HS-5 (cell line): Measurements from ENCODE around the gene LLPH.
"Not testable (repeated sequence)": the region's sequence is repeated elsewhere in the genome, so short reads cannot be mapped to it uniquely, and the experiment has no call there.

Source experiments
- DNase-seq: peaks from one replicate; pipeline ENCODE4 v3.0.0-alpha.2; 2012; ENCODE audit warnings: low read depth

The LLPH gene

GRCh38 chr12:66130267-66131066, at the start of gene LLPH:
LLPH (minus strand) TSS chr12:66130750; CDS start chr12:66129106, 1,644 bp downstream.
- DNase-seq: no peak

- DNase-seq: no peak
Observed at GRCh38 chr12:66176105-66176900, 45.8 kb upstream of the LLPH start.

GRCh38 chr12:66174391-66175325, 44.1 kb upstream of the LLPH start:
- DNase-seq: not testable (repeated sequence)

GRCh38 chr12:66170606-66171005, 40.1 kb upstream of the LLPH start:
- DNase-seq: no peak

- peak; percentile 86 for DNase-seq
Observed at GRCh38 chr12:66169221-66170170, 38.9 kb upstream of the LLPH start, which contains the start of gene TMBIM4. TMBIM4 (minus strand) TSS chr12:66169996; CDS start chr12:66169951, 45 bp downstream.

GRCh38 chr12:66168410-66168809, 37.9 kb upstream of the LLPH start:
- DNase-seq: no peak

- DNase-seq: no peak
Observed at GRCh38 chr12:66166561-66166960, 36.0 kb upstream of the LLPH start.

- no peak for DNase-seq
Observed at GRCh38 chr12:66165141-66165540, 34.6 kb upstream of the LLPH start.

GRCh38 chr12:66164349-66164821, 33.8 kb upstream of the LLPH start:
- DNase-seq: no peak

- no peak for DNase-seq
Observed at GRCh38 chr12:66163289-66163688, 32.7 kb upstream of the LLPH start.

- DNase-seq: no peak
Observed at GRCh38 chr12:66162701-66163100, 32.2 kb upstream of the LLPH start.

GRCh38 chr12:66160704-66161103, 30.2 kb upstream of the LLPH start:
- DNase-seq: no peak

GRCh38 chr12:66159123-66159522, 28.6 kb upstream of the LLPH start:
- no peak for DNase-seq

- DNase-seq: no peak
Observed at GRCh38 chr12:66156654-66157053, 26.1 kb upstream of the LLPH start.

GRCh38 chr12:66154776-66155175, 24.2 kb upstream of the LLPH start:
- no peak for DNase-seq

- DNase-seq: no peak
Observed at GRCh38 chr12:66152732-66153131, 22.2 kb upstream of the LLPH start.

GRCh38 chr12:66149702-66150398, 19.3 kb upstream of the LLPH start:
- DNase-seq: no peak

GRCh38 chr12:66144791-66145754, 14.5 kb upstream of the LLPH start:
- DNase-seq: peak; percentile 74

- DNase-seq: no peak
Observed at GRCh38 chr12:66143868-66144267, 13.3 kb upstream of the LLPH start.
